HepG2 (cell line): ENCODE results near the gene CDH13. TPM values are rescaled to one million over a fixed set of nuclear protein-coding genes. Genes with fewer than 3 reads are reported as not detected.
A peak's percentile ranks its signal among the peaks of the same experiment; 100 is the strongest.

Source experiments
- ATAC-seq: fragments of 200-7000 bp; cut with Tn5 transposase; 3 replicates; pipeline ENCODE4 v1.9.1; 2020; ENCODE audit warnings: mild to moderate bottlenecking, moderate library complexity
- BruUV-seq: library from RNA; stranded (reverse); fragments of 400-500 nt; replicated peaks from 2 replicates; lab custom pipeline; 2021; lab: Mats Ljungman, UMichigan
- CTCF ChIA-PET: fragments of 300-600 bp; formaldehyde crosslinking; extraction: SDS; loops from one replicate; lab custom pipeline; 2021; ENCODE audit warnings: low total read pairs, inconsistent platforms, low intra/inter-chr PET ratio; lab: Yijun Ruan, JAX
- POLR2A ChIA-PET: fragments of 350-600 bp; sonication (Branson Sonifier 250); formaldehyde crosslinking; loops from one replicate; lab custom pipeline; 2020; ENCODE audit warnings: antibody characterized with exemption, inconsistent platforms; lab: Yijun Ruan, JAX
- DNase-seq: peaks from one replicate; pipeline ENCODE4 v3.0.0-alpha.2; 2015; ENCODE audit warnings: low spot score
- FAIRE-seq: peaks from 3 replicates; lab custom pipeline; 2011; peaks lifted over from hg19 to GRCh38; lab: Jason Lieb, UNC
- H2AFZ ChIP-seq: one replicate; pipeline ENCODE4 v1.6.1; 2011; ENCODE audit warnings: low read length, inconsistent platforms
- H3K27ac ChIP-seq: fragments of 300-600 bp; 3 replicates; pipeline ENCODE4 v1.8.0; 2011; ENCODE audit warnings: mixed run types, mild to moderate bottlenecking, mixed read lengths, low read length, inconsistent platforms; ENCODE audit not compliant: insufficient read depth; ENCODE audit errors: extremely low read length
- H3K27me3 ChIP-seq, 2 experiments: fragments of 200-600 bp in 1 of 2; 2 replicates in 1 of 2; 3 replicates in 1 of 2; pipeline versions ENCODE4 v1.6.0 to v1.8.0; 2011; ENCODE audit warnings: low read length in 2 of 2, mild to moderate bottlenecking in 2 of 2, moderate library complexity in 2 of 2, inconsistent platforms in 1 of 2; ENCODE audit not compliant: insufficient read depth in 2 of 2, control insufficient read depth in 1 of 2
- H3K36me3 ChIP-seq, 2 experiments: fragments of 200-600 bp in 1 of 2; replicated peaks in 1 of 2; 2 replicates in 1 of 2; 3 replicates in 1 of 2; pipeline versions ENCODE4 v1.5.1 to v1.8.0; 2011; ENCODE audit warnings: low read length in 2 of 2, inconsistent platforms in 1 of 2; ENCODE audit not compliant: insufficient read depth in 2 of 2, control insufficient read depth in 1 of 2
- H3K4me1 ChIP-seq: 2 replicates; pipeline ENCODE4 v1.5.1; 2012; ENCODE audit warnings: low read length, inconsistent platforms; ENCODE audit not compliant: insufficient read depth
- H3K4me2 ChIP-seq: 2 replicates; pipeline ENCODE4 v1.6.0; 2011; ENCODE audit warnings: low read depth, low read length, inconsistent platforms
- H3K4me3 ChIP-seq, 3 experiments: fragments of 200-600 bp in 1 of 3; sonication (generic), shearing (Covaris generic) in 1 of 3; replicated peaks in 1 of 3; 2 replicates each; pipeline ENCODE4 v1.5.1; 2011 to 2016; ENCODE audit warnings: low read length in 3 of 3, inconsistent platforms in 2 of 3, low read depth in 2 of 3, mild to moderate bottlenecking in 2 of 3, control low read depth in 1 of 3, mixed read lengths in 1 of 3; ENCODE audit not compliant: insufficient read depth in 1 of 3
- H3K79me2 ChIP-seq: one replicate; pipeline ENCODE4 v1.6.1; 2011; ENCODE audit warnings: low read length, inconsistent platforms; ENCODE audit not compliant: insufficient read depth
- H3K9ac ChIP-seq: 2 replicates; pipeline ENCODE4 v1.6.0; 2011; ENCODE audit warnings: mild to moderate bottlenecking, low read depth, low read length, inconsistent platforms; ENCODE audit not compliant: insufficient read depth
- H3K9me3 ChIP-seq: 2 replicates; pipeline ENCODE4 v1.5.1; 2012; ENCODE audit warnings: mild to moderate bottlenecking, low read length
- H4K20me1 ChIP-seq: 2 replicates; pipeline ENCODE4 v1.6.0; 2011; ENCODE audit warnings: inconsistent platforms, mild to moderate bottlenecking, low read length, moderate library complexity; ENCODE audit not compliant: insufficient read depth
- IKZF1 ChIP-seq: fragments of 450-650 bp; IDR thresholded peaks from 2 replicates; pipeline ENCODE4 v1.7.1; 2016
- MAFF ChIP-seq: IDR thresholded peaks from 2 replicates; pipeline ENCODE4 v1.6.1; 2011; ENCODE audit warnings: low read depth, low read length, improper control_type of control experiment
- MAFK ChIP-seq, 2 experiments: IDR thresholded peaks in 1 of 2; conservative IDR thresholded peaks in 1 of 2; 2 replicates each; pipeline ENCODE4 v1.6.1; 2011; ENCODE audit warnings: improper control_type of control experiment in 2 of 2, low read length in 2 of 2
- WGBS: methylation state at CpG from one replicate; pipeline ENCODE4 v1.1.6; 2017; ENCODE audit warnings: low lambda C conversion rate; 5-methylcytosine and 5-hydroxymethylcytosine counted together
- in situ Hi-C: cut with HindIII; loops from 2 replicates; pipeline ENCODE4 v1.10.0; 2017; ENCODE audit warnings: low pct_unique_long_range_greater_than_20kb; ENCODE audit not compliant: extremely low pct_ligation_motif_present
- intact Hi-C: fragments of 100-400 bp; cut with micrococcal nuclease; formaldehyde crosslinking; loops from one replicate; pipeline ENCODE4 v1.10.0; 2022; ENCODE audit not compliant: unreplicated experiment
- polyA plus RNA-seq, 8 experiments: library from polyadenylated mRNA; depleted of rRNA in 3 of 8; stranded (reverse) in 7 of 8; unstranded in 1 of 8; fragments of >200 nt; fragmentation: Illumina TruSeq in 4 of 8; extraction: Trizol in 4 of 8; gene quantifications; 2 replicates each; pipeline versions ENCODE4 v1.2.1 to v1.2.3, GENCODE V29; 2011 to 2016; ENCODE audit warnings: low read depth in 4 of 8, missing spikeins in 1 of 8, mixed read lengths in 1 of 8; ENCODE audit not compliant: insufficient read depth in 1 of 8
- total RNA-seq, 5 experiments: library from RNA; depleted of rRNA; stranded (reverse); fragments of >200 nt; fragmentation: Illumina TruSeq; extraction: Trizol; gene quantifications; 2 replicates each; pipeline ENCODE4 v1.2.3, GENCODE V29; 2016; ENCODE audit warnings: low read depth in 1 of 5
- TF ChIP-seq, protein P1 (sequence below): sonication (generic); formaldehyde crosslinking; IDR thresholded peaks from 2 replicates; pipeline ENCODE4 v1.5.1; 2020; ENCODE audit warnings: mild to moderate bottlenecking, missing genetic modification reagents, borderline replicate concordance

The CDH13 gene
- total and polyA plus RNA-seq, 2 of the 13 experiments (the other 11 are each of a cell fraction or from before 2014, with no cell fraction given) = not detected

DNA sequence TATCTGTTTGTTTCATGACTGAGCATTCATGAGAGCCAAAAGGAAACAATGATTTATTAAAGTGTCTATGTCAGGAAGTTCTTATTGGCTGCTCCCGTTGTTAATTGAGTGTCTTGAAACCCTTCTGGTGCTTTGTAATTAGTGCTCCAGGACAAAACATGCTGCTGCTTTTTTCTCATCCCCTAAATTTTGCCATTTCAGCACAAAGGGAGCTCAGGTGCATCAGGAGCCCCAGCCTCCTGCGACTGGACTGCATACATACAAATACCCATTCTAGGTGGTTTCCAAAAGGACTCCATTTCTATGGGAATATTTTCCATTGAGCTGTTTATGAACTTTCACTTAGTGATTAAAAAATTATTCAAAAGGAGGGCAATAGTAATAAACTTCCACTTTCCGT, 354.0 kb downstream of the CDH13 start:
- Histone ChIP-seq H4K20me1 (no peaks in the 10 kb centered on the region), H2AFZ (no peak overlapping the region), H3K4me3 (no peak overlapping the region), H3K27ac (no peak overlapping the region), H3K36me3 (no peaks in the 10 kb centered on the region), H3K4me1 (no peaks in the 10 kb centered on the region), H3K4me2 (no peak overlapping the region), H3K79me2 (no peaks in the 10 kb centered on the region), H3K9me3 (peaks cover 66% of the 10 kb centered on the region), H3K9ac (no peak overlapping the region), H3K27me3 (no peaks in the 10 kb centered on the region)
- WGBS = 5% methylated on average over 3 of the region's 3 CpGs
- DNase-seq = no peak
- in situ Hi-C loops (no loop called here), intact Hi-C loops (no loop called here)
- ChIA-PET POLR2A (no interaction called here), CTCF (no interaction called here)
- no peak for FAIRE-seq
- no TSS peak for BruUV-seq
- TF ChIP-seq IKZF1 (no peak), MAFF (peak; percentile 65), MAFK (conservative IDR thresholded peaks at IDR 0.05 in 1 of 2, IDR thresholded peaks at IDR 0.05 in 1 of 2; ENCODE audit: low read length in 2 of 2) (peak; percentile 67 to 73; a peak in 3 of 4 replicates)
- TF ChIP-seq, protein P1, sequence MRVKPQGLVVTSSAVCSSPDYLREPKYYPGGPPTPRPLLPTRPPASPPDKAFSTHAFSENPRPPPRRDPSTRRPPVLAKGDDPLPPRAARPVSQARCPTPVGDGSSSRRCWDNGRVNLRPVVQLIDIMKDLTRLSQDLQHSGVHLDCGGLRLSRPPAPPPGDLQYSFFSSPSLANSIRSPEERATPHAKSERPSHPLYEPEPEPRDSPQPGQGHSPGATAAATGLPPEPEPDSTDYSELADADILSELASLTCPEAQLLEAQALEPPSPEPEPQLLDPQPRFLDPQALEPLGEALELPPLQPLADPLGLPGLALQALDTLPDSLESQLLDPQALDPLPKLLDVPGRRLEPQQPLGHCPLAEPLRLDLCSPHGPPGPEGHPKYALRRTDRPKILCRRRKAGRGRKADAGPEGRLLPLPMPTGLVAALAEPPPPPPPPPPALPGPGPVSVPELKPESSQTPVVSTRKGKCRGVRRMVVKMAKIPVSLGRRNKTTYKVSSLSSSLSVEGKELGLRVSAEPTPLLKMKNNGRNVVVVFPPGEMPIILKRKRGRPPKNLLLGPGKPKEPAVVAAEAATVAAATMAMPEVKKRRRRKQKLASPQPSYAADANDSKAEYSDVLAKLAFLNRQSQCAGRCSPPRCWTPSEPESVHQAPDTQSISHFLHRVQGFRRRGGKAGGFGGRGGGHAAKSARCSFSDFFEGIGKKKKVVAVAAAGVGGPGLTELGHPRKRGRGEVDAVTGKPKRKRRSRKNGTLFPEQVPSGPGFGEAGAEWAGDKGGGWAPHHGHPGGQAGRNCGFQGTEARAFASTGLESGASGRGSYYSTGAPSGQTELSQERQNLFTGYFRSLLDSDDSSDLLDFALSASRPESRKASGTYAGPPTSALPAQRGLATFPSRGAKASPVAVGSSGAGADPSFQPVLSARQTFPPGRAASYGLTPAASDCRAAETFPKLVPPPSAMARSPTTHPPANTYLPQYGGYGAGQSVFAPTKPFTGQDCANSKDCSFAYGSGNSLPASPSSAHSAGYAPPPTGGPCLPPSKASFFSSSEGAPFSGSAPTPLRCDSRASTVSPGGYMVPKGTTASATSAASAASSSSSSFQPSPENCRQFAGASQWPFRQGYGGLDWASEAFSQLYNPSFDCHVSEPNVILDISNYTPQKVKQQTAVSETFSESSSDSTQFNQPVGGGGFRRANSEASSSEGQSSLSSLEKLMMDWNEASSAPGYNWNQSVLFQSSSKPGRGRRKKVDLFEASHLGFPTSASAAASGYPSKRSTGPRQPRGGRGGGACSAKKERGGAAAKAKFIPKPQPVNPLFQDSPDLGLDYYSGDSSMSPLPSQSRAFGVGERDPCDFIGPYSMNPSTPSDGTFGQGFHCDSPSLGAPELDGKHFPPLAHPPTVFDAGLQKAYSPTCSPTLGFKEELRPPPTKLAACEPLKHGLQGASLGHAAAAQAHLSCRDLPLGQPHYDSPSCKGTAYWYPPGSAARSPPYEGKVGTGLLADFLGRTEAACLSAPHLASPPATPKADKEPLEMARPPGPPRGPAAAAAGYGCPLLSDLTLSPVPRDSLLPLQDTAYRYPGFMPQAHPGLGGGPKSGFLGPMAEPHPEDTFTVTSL (CRISPR knock-in tag) = no peak
- ATAC-seq = no peak
